NT2/D1 (cell line): ENCODE data around the gene NHERF2.

Experiments used
- SUZ12 ChIP-seq: IDR thresholded peaks from 2 replicates; pipeline ENCODE4 v1.6.1; 2011; ENCODE audit not compliant: insufficient read length, insufficient read depth; ENCODE audit errors: extremely low read depth
- YY1 ChIP-seq: IDR thresholded peaks from 2 replicates; pipeline ENCODE4 v1.6.1; 2011; ENCODE audit not compliant: insufficient read length, insufficient read depth
- ZNF274 ChIP-seq: IDR thresholded peaks from 2 replicates; pipeline ENCODE4 v1.6.1; 2011; ENCODE audit warnings: mild to moderate bottlenecking, low read depth, low read length

DNA sequence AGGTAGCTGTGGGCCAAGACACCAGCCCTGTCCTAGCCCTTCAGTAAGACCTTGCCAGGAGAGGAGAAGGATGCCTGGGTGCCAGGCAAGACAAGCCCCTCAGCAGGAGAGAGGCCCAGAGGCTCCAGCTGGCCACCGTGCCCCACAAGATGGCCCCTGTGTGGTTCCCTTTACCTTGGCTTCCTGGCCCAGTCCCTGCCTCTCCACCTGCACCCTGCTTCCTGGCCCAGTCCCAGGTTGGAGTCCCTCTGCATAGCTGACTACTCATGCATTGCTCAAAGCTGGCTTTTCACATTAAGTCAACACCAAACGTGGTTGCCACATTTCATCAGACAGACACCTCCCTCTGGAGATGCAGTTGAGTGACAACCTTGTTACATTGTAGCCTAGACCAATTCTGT, 33.0 kb upstream of the NHERF2 start:
- no peak for TF ChIP-seq YY1
- no peak for TF ChIP-seq SUZ12
- TF ChIP-seq ZNF274: no peak
